CD8-positive, alpha-beta memory T cell (primary cell): Measurements from ENCODE around the gene CEP350. TPM values are rescaled to one million over a fixed set of nuclear protein-coding genes. Genes with fewer than 3 reads are reported as not detected.

Experiments used
- CTCF ChIA-PET: fragments of 350-600 bp; sonication (Branson Sonifier 250); formaldehyde crosslinking; loops from one replicate; lab custom pipeline; 2021; ENCODE audit warnings: antibody characterized with exemption; lab: Charles Lee
- POLR2A ChIA-PET: fragments of 350-600 bp; sonication (Branson Sonifier 250); formaldehyde crosslinking; loops from one replicate; lab custom pipeline; 2021; ENCODE audit warnings: antibody characterized with exemption; lab: Charles Lee
- DNase-seq, 5 donors: peaks; one replicate each; pipeline versions ENCODE4 v3.0.0 to v3.0.0-alpha.2; 2020 to 2022; ENCODE audit warnings: mixed read lengths in 1 of 5
- H3K27ac ChIP-seq: one replicate; pipeline ENCODE4 v1.7.0; 2013; ENCODE audit warnings: low read depth, mild to moderate bottlenecking, low read length, moderate library complexity
- H3K27me3 ChIP-seq: 2 replicates; pipeline ENCODE4 v1.7.0; 2013; ENCODE audit warnings: low read length, mild to moderate bottlenecking; ENCODE audit not compliant: insufficient read depth, poor library complexity, severe bottlenecking
- H3K36me3 ChIP-seq: 2 replicates; pipeline ENCODE4 v1.7.0; 2013; ENCODE audit warnings: mild to moderate bottlenecking, low read length, moderate library complexity; ENCODE audit not compliant: insufficient read depth
- H3K4me1 ChIP-seq: 2 replicates; pipeline ENCODE4 v1.7.0; 2013; ENCODE audit warnings: mild to moderate bottlenecking, low read length, moderate library complexity; ENCODE audit not compliant: insufficient read depth
- H3K4me3 ChIP-seq: 2 replicates; pipeline ENCODE4 v1.7.0; 2013; ENCODE audit warnings: mild to moderate bottlenecking, low read length
- H3K9me3 ChIP-seq: 2 replicates; pipeline ENCODE4 v1.7.0; 2013; ENCODE audit warnings: mild to moderate bottlenecking, low read length
- H3K27ac Mint-ChIP-seq, 8 donors: one replicate each; pipeline ENCODE4 v1.8.0; 2020 to 2021; ENCODE audit warnings: mixed read lengths in 8 of 8, mild to moderate bottlenecking in 6 of 8, inconsistent platforms in 3 of 8, moderate library complexity in 3 of 8
- H3K27me3 Mint-ChIP-seq, 2 donors: one replicate each; pipeline ENCODE4 v1.8.0; 2020 to 2021; ENCODE audit warnings: mixed read lengths in 2 of 2, mild to moderate bottlenecking in 1 of 2, moderate library complexity in 1 of 2
- H3K36me3 Mint-ChIP-seq, 3 donors: one replicate each; pipeline ENCODE4 v1.8.0; 2020 to 2021; ENCODE audit warnings: mixed read lengths in 3 of 3, inconsistent platforms in 1 of 3, mild to moderate bottlenecking in 1 of 3
- H3K4me1 Mint-ChIP-seq, 3 donors: one replicate each; pipeline ENCODE4 v1.8.0; 2020 to 2021; ENCODE audit warnings: mixed read lengths in 3 of 3, inconsistent platforms in 1 of 3, mild to moderate bottlenecking in 1 of 3
- H3K4me3 Mint-ChIP-seq, 7 donors: one replicate each; pipeline ENCODE4 v1.8.0; 2020 to 2021; ENCODE audit warnings: mixed read lengths in 7 of 7, mild to moderate bottlenecking in 6 of 7, moderate library complexity in 4 of 7, inconsistent platforms in 2 of 7
- H3K9me3 Mint-ChIP-seq, 5 donors: one replicate each; pipeline ENCODE4 v1.8.0; 2020 to 2022; ENCODE audit warnings: mixed read lengths in 5 of 5, mild to moderate bottlenecking in 3 of 5, moderate library complexity in 2 of 5, inconsistent platforms in 1 of 5
- polyA plus RNA-seq: library from polyadenylated mRNA; unstranded; fragments of 300-500 nt; fragmentation: Illumina TruSeq; gene quantifications from one replicate; pipeline ENCODE4 v1.2.3, GENCODE V29; 2021
- total RNA-seq, 2 experiments: library from RNA; stranded (reverse); gene quantifications; one replicate each; pipeline ENCODE4 v1.2.3, GENCODE V29; 2021

The CEP350 gene
- total and polyA plus RNA-seq, 3 experiments from 2014 or later, result 41.4 to 60.1 (median 43.3) TPM

DNA sequence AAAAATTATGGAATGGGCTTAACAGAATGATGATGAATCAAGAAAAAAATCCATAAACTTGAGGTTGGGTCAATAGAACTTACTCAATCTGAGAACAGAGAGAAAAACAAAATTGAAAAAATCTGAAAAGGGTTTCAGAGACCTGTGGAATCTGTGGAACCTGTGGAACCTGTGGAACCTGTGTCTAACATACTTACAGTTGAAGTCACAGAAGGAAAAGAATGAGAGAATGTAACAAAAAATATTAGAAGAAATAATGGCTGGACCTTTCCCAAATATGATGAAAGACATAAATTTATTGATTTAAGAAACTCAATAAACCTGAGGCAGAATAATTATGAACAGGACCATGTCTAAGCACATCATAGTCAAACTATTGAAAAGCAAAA lies 182.4 kb downstream of the CEP350 start:
- Histone ChIP-seq H3K4me1 (no peaks in the 10 kb centered on the region), H3K4me3 (no peak overlapping the region), H3K27ac (no peak overlapping the region), H3K36me3 (no peaks in the 10 kb centered on the region), H3K27me3 (no peaks in the 10 kb centered on the region), H3K9me3 (no peaks in the 10 kb centered on the region)
- Mint-ChIP-seq H3K9me3 (peaks cover 0 to 13% (median 9%) of the 10 kb centered on the region in 5 donors), H3K4me1 (no peaks in the 10 kb centered on the region), H3K4me3 (no peak overlapping the region), H3K27ac (no peak overlapping the region), H3K27me3 (peaks cover 27 to 39% of the 10 kb centered on the region in 2 donors), H3K36me3 (peaks cover 0 to 10% (median 0%) of the 10 kb centered on the region in 3 donors)
- ChIA-PET CTCF (no interaction called here), POLR2A (no interaction called here)
- no peak for DNase-seq

DNA sequence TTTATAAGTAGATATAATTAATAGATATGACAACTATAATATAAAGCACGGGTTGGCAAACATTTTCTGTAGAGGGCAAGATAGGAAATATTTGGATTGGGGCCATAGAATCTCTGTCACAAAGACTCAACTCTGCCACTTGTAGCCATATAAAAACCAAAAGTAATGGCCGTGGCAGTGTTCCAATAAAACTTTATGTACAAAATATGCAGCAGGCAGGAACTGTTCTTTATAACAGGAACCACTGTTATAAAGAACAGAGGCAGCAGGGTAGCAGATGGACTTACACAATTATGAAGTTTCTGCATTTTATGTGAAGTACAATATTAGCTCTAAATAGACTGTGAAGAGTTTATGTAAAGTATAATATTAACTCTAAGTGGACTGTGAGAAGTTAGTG lies 183.2 kb downstream of the CEP350 start:
- Histone ChIP-seq H3K9me3 (no peaks in the 10 kb centered on the region), H3K4me3 (no peak overlapping the region), H3K4me1 (no peaks in the 10 kb centered on the region), H3K27me3 (no peaks in the 10 kb centered on the region), H3K27ac (no peak overlapping the region), H3K36me3 (no peaks in the 10 kb centered on the region)
- no peak for DNase-seq
- H3K9me3 Mint-ChIP-seq, result peaks cover 0 to 13% (median 9%) of the 10 kb centered on the region in 5 donors
- no peak overlapping the region for H3K4me3 Mint-ChIP-seq
- no peaks in the 10 kb centered on the region for H3K4me1 Mint-ChIP-seq
- H3K36me3 Mint-ChIP-seq, result peaks cover 0 to 10% (median 0%) of the 10 kb centered on the region in 3 donors
- POLR2A ChIA-PET, result no interaction called here
- no peak overlapping the region for H3K27ac Mint-ChIP-seq
- H3K27me3 Mint-ChIP-seq, result peaks cover 25 to 33% of the 10 kb centered on the region in 2 donors
- CTCF ChIA-PET, result no interaction called here

DNA sequence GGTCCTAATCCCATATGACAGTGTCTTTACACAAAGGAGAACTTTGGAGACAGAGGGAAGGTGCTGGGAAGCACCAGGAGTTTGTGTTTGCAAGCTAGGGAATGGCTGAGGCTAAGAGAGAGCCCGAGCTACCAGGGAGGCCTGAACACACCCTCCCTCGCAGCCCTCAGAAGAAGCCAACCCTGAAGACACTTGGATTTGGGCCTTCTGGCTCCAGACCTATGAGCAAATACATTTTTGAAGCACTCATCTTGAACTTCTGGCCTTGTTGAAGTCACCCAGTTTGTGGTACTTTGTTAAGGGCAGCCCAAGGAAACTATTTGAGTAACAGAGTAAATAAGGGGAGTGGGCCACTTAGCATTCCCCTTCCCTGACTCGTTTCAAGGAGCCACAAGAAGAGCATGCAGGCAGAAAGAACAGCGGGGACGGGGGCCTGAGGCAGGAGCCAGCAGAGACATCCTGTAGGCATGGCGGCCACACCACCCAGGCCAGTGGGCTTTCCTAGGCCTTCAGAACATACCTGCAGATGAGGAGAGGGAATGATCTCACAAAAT lies 186.8 kb downstream of the CEP350 start:
- POLR2A ChIA-PET, result no interaction called here
- no peaks in the 10 kb centered on the region for H3K9me3 ChIP-seq
- H3K4me3 Mint-ChIP-seq, result no peak overlapping the region
- DNase-seq, result no peak
- H3K36me3 Mint-ChIP-seq, result peaks cover 0 to 9% (median 0%) of the 10 kb centered on the region in 3 donors
- no peak overlapping the region for H3K27ac Mint-ChIP-seq
- H3K27me3 Mint-ChIP-seq, result peaks cover 12 to 16% of the 10 kb centered on the region in 2 donors
- no peak overlapping the region for H3K4me3 ChIP-seq
- no peaks in the 10 kb centered on the region for H3K4me1 Mint-ChIP-seq
- no peak overlapping the region for H3K27ac ChIP-seq
- no peaks in the 10 kb centered on the region for H3K27me3 ChIP-seq
- no peaks in the 10 kb centered on the region for H3K36me3 ChIP-seq
- H3K4me1 ChIP-seq, result no peaks in the 10 kb centered on the region
- peaks cover 0 to 9% (median 7%) of the 10 kb centered on the region in 5 donors for H3K9me3 Mint-ChIP-seq
- CTCF ChIA-PET, result no interaction called here

DNA sequence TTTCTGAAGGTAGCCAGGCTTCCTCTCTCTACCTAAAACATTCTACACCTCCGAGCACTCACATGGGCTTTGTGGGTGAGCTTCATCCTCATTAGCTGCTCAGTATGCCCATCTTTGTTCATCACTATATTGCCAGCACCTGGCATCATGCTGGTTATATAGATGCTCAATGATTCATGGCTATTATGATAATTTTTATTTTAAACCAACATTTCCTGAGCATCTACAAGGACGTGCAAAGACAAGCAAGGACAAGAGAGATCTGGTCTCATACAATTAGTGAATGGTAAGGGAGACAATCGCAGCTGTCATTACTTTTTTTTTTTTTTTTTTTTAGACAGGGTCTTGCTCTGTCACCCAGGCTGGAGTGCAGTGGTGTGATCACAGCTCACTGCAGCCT lies 188.7 kb downstream of the CEP350 start:
- H3K4me1 Mint-ChIP-seq, result no peaks in the 10 kb centered on the region
- no peak overlapping the region for H3K4me3 ChIP-seq
- no peak for DNase-seq
- no peaks in the 10 kb centered on the region for H3K9me3 ChIP-seq
- peaks cover 3 to 9% of the 10 kb centered on the region in 2 donors for H3K27me3 Mint-ChIP-seq
- no peaks in the 10 kb centered on the region for H3K9me3 Mint-ChIP-seq
- CTCF ChIA-PET, result no interaction called here
- H3K36me3 Mint-ChIP-seq, result no peaks in the 10 kb centered on the region
- H3K27ac Mint-ChIP-seq, result no peak overlapping the region
- H3K27me3 ChIP-seq, result no peaks in the 10 kb centered on the region
- no peak overlapping the region for H3K27ac ChIP-seq
- H3K4me3 Mint-ChIP-seq, result no peak overlapping the region
- H3K4me1 ChIP-seq, result no peaks in the 10 kb centered on the region
- POLR2A ChIA-PET, result no interaction called here
- H3K36me3 ChIP-seq, result no peaks in the 10 kb centered on the region

DNA sequence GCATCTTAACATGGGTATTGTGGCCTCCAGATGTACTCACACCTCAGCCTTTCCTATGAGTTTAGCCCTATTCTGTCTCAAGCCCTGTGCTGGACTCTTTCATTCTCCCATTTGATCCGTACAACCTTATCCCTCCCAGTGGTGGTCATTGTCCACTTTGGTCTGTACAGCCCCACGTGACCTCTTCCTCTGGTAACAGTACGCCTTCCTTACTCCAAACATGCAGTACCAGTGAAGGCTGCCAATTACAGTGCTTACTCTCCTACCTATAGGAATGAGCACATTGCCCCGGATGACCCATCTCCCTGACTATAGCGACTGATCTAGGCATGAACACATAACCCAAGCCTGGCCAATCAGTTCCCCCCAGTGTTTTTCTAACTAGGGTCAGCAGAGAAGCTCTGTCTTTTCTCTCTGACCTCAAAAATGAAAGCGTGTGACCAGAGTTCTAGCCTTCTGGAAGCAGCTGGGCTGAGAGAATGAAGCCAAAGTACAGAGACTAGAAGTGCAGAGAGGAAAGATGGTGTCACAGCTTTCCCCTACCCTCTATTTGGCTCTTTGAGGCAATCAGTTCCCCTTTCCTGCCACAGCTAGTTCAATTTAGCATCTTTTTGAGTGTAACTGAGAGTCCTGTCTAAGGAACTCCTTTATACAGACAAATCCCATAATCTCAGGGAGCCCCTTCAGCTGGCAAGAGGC lies 190.2 kb downstream of the CEP350 start:
- H3K27me3 ChIP-seq, result no peaks in the 10 kb centered on the region
- CTCF ChIA-PET, result interaction anchor here (1.6 kb wide), 1 partner anchor 33 kb away, joined by 6 read pairs; no protein-coding TSS in a partner anchor

DNA sequence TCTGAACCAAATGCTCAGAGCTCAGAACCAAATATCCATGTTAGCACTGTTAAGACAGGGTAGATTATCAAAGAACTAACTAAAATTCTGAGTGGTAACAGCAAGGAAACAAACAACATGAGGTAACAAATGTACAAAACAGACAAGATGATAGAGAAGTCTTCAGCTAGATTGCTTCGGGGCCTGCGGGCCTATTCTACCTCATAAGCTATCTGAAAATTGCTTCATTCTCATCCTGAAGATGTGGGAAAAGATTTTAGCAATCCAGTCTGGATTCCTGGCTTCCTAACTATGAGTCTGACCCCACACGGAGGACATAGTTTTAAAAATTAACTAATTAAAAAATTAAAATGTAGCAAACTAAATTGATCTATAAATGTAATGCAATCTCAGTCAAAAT lies 190.8 kb downstream of the CEP350 start:
- Histone ChIP-seq H3K4me1 (no peaks in the 10 kb centered on the region), H3K27ac (no peak overlapping the region), H3K27me3 (no peaks in the 10 kb centered on the region), H3K36me3 (no peaks in the 10 kb centered on the region), H3K4me3 (no peak overlapping the region), H3K9me3 (no peaks in the 10 kb centered on the region)
- H3K36me3 Mint-ChIP-seq, result no peaks in the 10 kb centered on the region
- CTCF ChIA-PET, result interaction anchor here (1.6 kb wide), 1 partner anchor 33 kb away, joined by 6 read pairs; no protein-coding TSS in a partner anchor
- peaks cover 0 to 5% of the 10 kb centered on the region in 2 donors for H3K27me3 Mint-ChIP-seq
- DNase-seq, result no peak
- no peak overlapping the region for H3K4me3 Mint-ChIP-seq
- H3K9me3 Mint-ChIP-seq, result no peaks in the 10 kb centered on the region
- peak overlapping the region in 1 of 8 donors; percentile 18 for H3K27ac Mint-ChIP-seq
- no peaks in the 10 kb centered on the region for H3K4me1 Mint-ChIP-seq
- POLR2A ChIA-PET, result no interaction called here

More for the DNA sequence above, 190.2 kb downstream of the CEP350 start:
- no peak overlapping the region for H3K4me3 ChIP-seq
- no peaks in the 10 kb centered on the region for H3K4me1 ChIP-seq
- H3K36me3 ChIP-seq, result no peaks in the 10 kb centered on the region
- H3K27ac ChIP-seq, result no peak overlapping the region
- no peaks in the 10 kb centered on the region for H3K4me1 Mint-ChIP-seq
- H3K27ac Mint-ChIP-seq, result peak overlapping the region in 1 of 8 donors; percentile 17
- H3K4me3 Mint-ChIP-seq, result no peak overlapping the region
- POLR2A ChIA-PET, result no interaction called here
- DNase-seq, result no peak
- no peaks in the 10 kb centered on the region for H3K36me3 Mint-ChIP-seq
- no peaks in the 10 kb centered on the region for H3K9me3 Mint-ChIP-seq
- H3K9me3 ChIP-seq, result no peaks in the 10 kb centered on the region
- H3K27me3 Mint-ChIP-seq, result peaks cover 0 to 7% of the 10 kb centered on the region in 2 donors

DNA sequence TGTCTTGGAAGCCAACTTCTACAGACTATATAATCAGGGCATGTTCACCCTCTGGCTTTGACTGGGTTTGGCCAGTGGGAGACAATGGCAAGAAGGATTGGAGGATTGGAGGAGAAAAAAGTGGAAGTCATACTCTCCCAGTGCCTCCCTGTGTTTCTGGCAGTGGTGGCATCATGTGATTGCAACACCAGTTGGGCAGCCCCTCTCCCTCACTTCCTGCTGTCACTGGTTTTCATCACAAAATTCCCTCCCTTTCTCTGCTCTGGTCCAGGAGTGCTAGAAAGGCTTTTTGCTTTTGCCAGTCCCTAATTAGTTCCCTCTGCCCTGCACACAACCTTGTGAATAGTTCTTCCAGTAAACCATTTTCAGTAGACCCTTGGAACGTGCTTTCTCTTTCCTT lies 196.4 kb downstream of the CEP350 start:
- CTCF ChIA-PET, result no interaction called here
- peaks cover 0 to 1% (median 0%) of the 10 kb centered on the region in 3 donors for H3K36me3 Mint-ChIP-seq

DNA sequence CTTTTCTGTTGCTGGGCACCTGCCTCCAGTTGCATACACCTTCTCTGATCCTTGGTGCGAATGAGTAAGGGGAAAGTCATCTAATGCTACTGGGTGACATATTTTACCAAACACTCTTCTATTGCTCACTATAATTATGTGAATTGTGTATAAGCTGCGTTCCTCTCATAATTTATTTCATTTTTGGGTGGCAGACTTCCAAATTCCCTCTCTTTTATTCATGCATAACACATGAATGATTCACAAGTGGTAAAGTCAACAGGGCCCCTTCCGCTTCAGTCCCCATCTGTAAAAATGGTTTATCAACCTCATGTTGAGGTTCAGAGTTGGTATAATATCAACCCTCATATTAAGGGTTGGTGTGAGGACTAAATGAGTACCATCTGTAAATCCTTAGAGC lies 196.9 kb downstream of the CEP350 start:
- CTCF ChIA-PET, result no interaction called here
- peak overlapping the region in 1 of 8 donors; percentile 62 for H3K27ac Mint-ChIP-seq
- peaks cover 17 to 25% (median 24%) of the 10 kb centered on the region in 3 donors for H3K4me1 Mint-ChIP-seq

More for the DNA sequence above, 196.4 kb downstream of the CEP350 start:
- Mint-ChIP-seq H3K27me3 (no peaks in the 10 kb centered on the region), H3K9me3 (no peaks in the 10 kb centered on the region), H3K4me3 (no peak overlapping the region), H3K4me1 (peaks cover 13 to 20% (median 19%) of the 10 kb centered on the region in 3 donors), H3K27ac (peak overlapping the region in 1 of 8 donors; percentile 62)
- Histone ChIP-seq H3K4me1 (peaks cover 13% of the 10 kb centered on the region), H3K36me3 (no peaks in the 10 kb centered on the region), H3K27me3 (no peaks in the 10 kb centered on the region), H3K27ac (no peak overlapping the region), H3K4me3 (no peak overlapping the region), H3K9me3 (no peaks in the 10 kb centered on the region)
- POLR2A ChIA-PET, result no interaction called here
- DNase-seq, result no peak

More for the DNA sequence above, 196.9 kb downstream of the CEP350 start:
- Mint-ChIP-seq H3K4me3 (peak overlapping the region in 1 of 7 donors; percentile 83), H3K27me3 (no peaks in the 10 kb centered on the region), H3K36me3 (peaks cover 0 to 1% (median 0%) of the 10 kb centered on the region in 3 donors), H3K9me3 (no peaks in the 10 kb centered on the region)
- H3K4me1 ChIP-seq, result peaks cover 18% of the 10 kb centered on the region
- H3K27me3 ChIP-seq, result no peaks in the 10 kb centered on the region
- no peaks in the 10 kb centered on the region for H3K9me3 ChIP-seq
- no peak overlapping the region for H3K4me3 ChIP-seq
- no peak overlapping the region for H3K27ac ChIP-seq
- no peak for DNase-seq
- POLR2A ChIA-PET, result no interaction called here
- no peaks in the 10 kb centered on the region for H3K36me3 ChIP-seq
